Neuron (in vitro differentiated cells): ENCODE measurements around the gene PLXNA4.

Source experiments
- H2AFZ ChIP-seq: one replicate; pipeline ENCODE4 v1.6.1; 2013; ENCODE audit warnings: low read depth, mild to moderate bottlenecking, inconsistent platforms, low read length, moderate library complexity
- H3K27me3 ChIP-seq: one replicate; pipeline ENCODE4 v1.6.1; 2013; ENCODE audit warnings: low read length; ENCODE audit not compliant: insufficient read depth
- H3K36me3 ChIP-seq: one replicate; pipeline ENCODE4 v1.6.1; 2013; ENCODE audit warnings: low read length; ENCODE audit not compliant: insufficient read depth
- H3K4me1 ChIP-seq: one replicate; pipeline ENCODE4 v1.6.1; 2013; ENCODE audit warnings: low read length; ENCODE audit not compliant: insufficient read depth
- H3K4me3 ChIP-seq: 2 replicates; pipeline ENCODE4 v1.5.1; 2013; ENCODE audit warnings: mild to moderate bottlenecking, low read length, moderate library complexity
- H3K9me3 ChIP-seq: one replicate; pipeline ENCODE4 v1.6.1; 2013; ENCODE audit warnings: low read length

PLXNA4 gene

GRCh38 chr7:132424277-132424676 is 152.0 kb downstream of the PLXNA4 start:
- H3K9me3 ChIP-seq = no peaks in the 10 kb centered on the region

DNA sequence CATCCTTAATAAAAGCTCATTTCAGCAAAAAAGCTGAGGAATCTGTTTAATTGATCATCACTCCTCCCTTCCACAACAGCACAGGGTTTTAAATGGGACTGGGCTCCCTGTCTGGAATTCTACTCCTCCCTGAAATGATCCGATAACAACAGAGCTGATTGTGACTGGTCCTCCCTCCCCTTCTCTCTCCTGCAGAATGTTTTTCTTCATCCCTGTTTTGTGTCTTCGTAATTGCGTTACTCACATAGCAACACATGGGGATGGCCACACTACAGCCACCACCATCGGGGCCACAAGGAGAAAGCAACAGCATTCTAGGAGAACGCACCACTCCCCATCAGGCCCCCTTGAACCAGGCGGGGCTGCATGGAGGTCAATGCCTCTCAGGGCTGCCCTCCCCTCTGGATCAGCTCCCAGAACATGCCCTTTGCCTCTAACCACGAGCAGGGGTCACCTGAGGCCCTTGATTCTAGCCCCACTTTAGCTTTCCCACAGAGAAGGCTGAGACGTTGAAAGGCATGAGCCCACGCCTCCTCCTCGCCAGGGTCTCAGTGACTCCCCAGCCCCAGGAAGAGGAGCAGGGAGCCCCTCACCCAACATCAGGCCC is 152.6 kb downstream of the PLXNA4 start:
- no peaks in the 10 kb centered on the region for H3K9me3 ChIP-seq
- H2AFZ ChIP-seq = no peak overlapping the region
- no peaks in the 10 kb centered on the region for H3K36me3 ChIP-seq
- H3K4me1 ChIP-seq = no peaks in the 10 kb centered on the region
- H3K27me3 ChIP-seq = no peaks in the 10 kb centered on the region
- no peak overlapping the region for H3K4me3 ChIP-seq

More at GRCh38 chr7:132424277-132424676, 152.0 kb downstream of the PLXNA4 start:
- H3K27me3 ChIP-seq = no peaks in the 10 kb centered on the region
- H3K4me1 ChIP-seq = no peaks in the 10 kb centered on the region
- H3K4me3 ChIP-seq = no peak overlapping the region
- H3K36me3 ChIP-seq = no peaks in the 10 kb centered on the region
- H2AFZ ChIP-seq = no peak overlapping the region

- no peaks in the 10 kb centered on the region for H3K36me3 ChIP-seq
- no peaks in the 10 kb centered on the region for H3K27me3 ChIP-seq
- H3K4me1 ChIP-seq = no peaks in the 10 kb centered on the region
- no peaks in the 10 kb centered on the region for H3K9me3 ChIP-seq
- no peak overlapping the region for H2AFZ ChIP-seq
- H3K4me3 ChIP-seq = no peak overlapping the region
Observed at GRCh38 chr7:132422502-132423111, 153.7 kb downstream of the PLXNA4 start.

GRCh38 chr7:132420527-132420926 is 155.7 kb downstream of the PLXNA4 start:
- Histone ChIP-seq H3K27me3 (no peaks in the 10 kb centered on the region), H3K9me3 (no peaks in the 10 kb centered on the region), H3K36me3 (no peaks in the 10 kb centered on the region), H3K4me1 (no peaks in the 10 kb centered on the region), H3K4me3 (no peak overlapping the region), H2AFZ (no peak overlapping the region)

DNA sequence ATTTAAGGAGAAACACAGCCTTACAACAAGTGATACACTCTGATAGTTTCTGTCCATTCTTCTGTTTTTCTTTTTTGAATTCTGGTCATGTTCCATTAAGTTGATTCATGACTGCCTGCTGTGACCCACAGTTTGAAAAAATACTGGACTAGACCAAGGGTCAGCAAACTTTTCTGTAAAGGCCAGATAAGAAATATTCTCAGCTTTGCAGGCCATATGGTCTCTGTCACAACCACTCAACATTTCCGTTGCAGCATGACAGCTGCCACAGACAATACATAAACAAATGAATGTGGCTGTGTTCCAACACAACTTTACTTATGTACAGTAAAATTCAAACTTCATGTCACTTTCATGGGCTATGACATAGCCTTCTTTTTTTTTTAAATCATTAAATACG is 156.7 kb downstream of the PLXNA4 start:
- Histone ChIP-seq H2AFZ (no peak overlapping the region), H3K27me3 (no peaks in the 10 kb centered on the region), H3K4me1 (no peaks in the 10 kb centered on the region), H3K4me3 (no peak overlapping the region), H3K36me3 (no peaks in the 10 kb centered on the region), H3K9me3 (no peaks in the 10 kb centered on the region)

DNA sequence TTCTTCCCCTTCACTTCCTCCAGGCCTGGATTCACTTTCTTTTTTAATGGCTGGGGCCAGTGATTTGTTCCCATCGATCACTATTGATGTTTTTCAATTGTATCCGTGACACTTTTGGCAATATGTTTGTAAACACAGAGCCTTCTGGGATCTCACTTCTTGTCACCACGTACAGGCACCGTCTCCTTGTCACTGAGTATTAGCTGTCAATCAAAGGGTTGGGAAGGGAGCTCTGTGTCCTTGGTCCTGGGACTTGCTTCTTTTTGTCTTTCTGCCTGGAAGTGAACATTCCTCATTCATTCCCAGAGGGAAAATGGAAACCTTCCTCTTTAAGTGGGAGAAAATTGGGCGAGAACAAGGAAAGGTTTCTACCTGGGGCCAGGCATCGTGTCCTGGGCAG is 157.4 kb downstream of the PLXNA4 start:
- no peak overlapping the region for H3K4me3 ChIP-seq
- no peaks in the 10 kb centered on the region for H3K4me1 ChIP-seq

GRCh38 chr7:132417103-132417906 is 159.0 kb downstream of the PLXNA4 start:
- no peaks in the 10 kb centered on the region for H3K4me1 ChIP-seq
- no peaks in the 10 kb centered on the region for H3K27me3 ChIP-seq
- H2AFZ ChIP-seq = no peak overlapping the region
- H3K9me3 ChIP-seq = no peaks in the 10 kb centered on the region
- no peaks in the 10 kb centered on the region for H3K36me3 ChIP-seq
- H3K4me3 ChIP-seq = no peak overlapping the region

More for the DNA sequence above, 157.4 kb downstream of the PLXNA4 start:
- H2AFZ ChIP-seq = no peak overlapping the region
- no peaks in the 10 kb centered on the region for H3K27me3 ChIP-seq
- no peaks in the 10 kb centered on the region for H3K9me3 ChIP-seq
- no peaks in the 10 kb centered on the region for H3K36me3 ChIP-seq

- H2AFZ ChIP-seq = no peak overlapping the region
- no peak overlapping the region for H3K4me3 ChIP-seq
- no peaks in the 10 kb centered on the region for H3K9me3 ChIP-seq
- no peaks in the 10 kb centered on the region for H3K36me3 ChIP-seq
- no peaks in the 10 kb centered on the region for H3K27me3 ChIP-seq
- no peaks in the 10 kb centered on the region for H3K4me1 ChIP-seq
Observed at GRCh38 chr7:132416395-132416794, 159.9 kb downstream of the PLXNA4 start.

- Histone ChIP-seq H3K9me3 (no peaks in the 10 kb centered on the region), H3K36me3 (no peaks in the 10 kb centered on the region), H2AFZ (no peak overlapping the region), H3K27me3 (no peaks in the 10 kb centered on the region), H3K4me3 (no peak overlapping the region), H3K4me1 (no peaks in the 10 kb centered on the region)
Observed at GRCh38 chr7:132415259-132415658, 161.0 kb downstream of the PLXNA4 start.

DNA sequence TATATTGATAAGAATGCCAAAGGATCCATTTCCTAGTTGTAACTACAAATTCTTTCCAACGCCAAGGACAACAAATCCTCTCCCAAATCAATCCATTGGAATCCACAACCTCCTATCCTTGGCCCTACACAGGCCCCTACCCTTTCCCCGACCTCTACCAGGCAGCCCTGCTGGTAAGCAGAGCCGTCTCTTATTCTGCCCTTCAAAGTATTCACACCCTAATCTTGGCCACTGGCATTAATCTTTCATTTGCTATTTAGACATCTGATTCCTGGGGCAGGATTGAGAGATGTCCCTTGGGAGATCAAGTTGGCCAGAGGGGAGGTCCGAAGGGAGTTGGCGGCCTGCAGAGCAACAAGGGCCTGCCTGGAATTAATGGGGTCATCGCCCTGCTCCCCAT is 161.4 kb downstream of the PLXNA4 start:
- no peaks in the 10 kb centered on the region for H3K36me3 ChIP-seq
- no peaks in the 10 kb centered on the region for H3K27me3 ChIP-seq
- H3K9me3 ChIP-seq = no peaks in the 10 kb centered on the region
- H2AFZ ChIP-seq = no peak overlapping the region
- H3K4me3 ChIP-seq = no peak overlapping the region
- H3K4me1 ChIP-seq = no peaks in the 10 kb centered on the region

GRCh38 chr7:132412435-132412834 is 163.8 kb downstream of the PLXNA4 start:
- Histone ChIP-seq H3K4me3 (no peak overlapping the region), H3K4me1 (no peaks in the 10 kb centered on the region), H3K36me3 (no peaks in the 10 kb centered on the region), H3K9me3 (no peaks in the 10 kb centered on the region), H3K27me3 (no peaks in the 10 kb centered on the region), H2AFZ (no peak overlapping the region)

GRCh38 chr7:132410861-132411541 is 165.3 kb downstream of the PLXNA4 start:
- H3K27me3 ChIP-seq = no peaks in the 10 kb centered on the region
- H3K9me3 ChIP-seq = no peaks in the 10 kb centered on the region
- H3K36me3 ChIP-seq = no peaks in the 10 kb centered on the region
- no peaks in the 10 kb centered on the region for H3K4me1 ChIP-seq
- no peak overlapping the region for H2AFZ ChIP-seq
- no peak overlapping the region for H3K4me3 ChIP-seq

- no peak overlapping the region for H3K4me3 ChIP-seq
- H3K4me1 ChIP-seq = no peaks in the 10 kb centered on the region
- no peaks in the 10 kb centered on the region for H3K36me3 ChIP-seq
- H2AFZ ChIP-seq = no peak overlapping the region
- H3K27me3 ChIP-seq = no peaks in the 10 kb centered on the region
- no peaks in the 10 kb centered on the region for H3K9me3 ChIP-seq
Observed at GRCh38 chr7:132410385-132410784, 165.9 kb downstream of the PLXNA4 start.
